Stimulated activated CD4-positive, alpha-beta T cell treated with anti-CD3 and anti-CD28 coated beads, Interleukin-15, amount 100 ng/mL, for 48 hours (primary cell): ENCODE results near the gene ENTPD6.

Experiments used
- DNase-seq, 2 donors: peaks; one replicate each; pipeline ENCODE4 v3.0.0-alpha.2; 2020; ENCODE audit warnings: low read depth in 2 of 2

The ENTPD6 gene

GRCh38 chr20:25275813-25276532 is 80.5 kb downstream of the ENTPD6 start:
- no peak for DNase-seq
